Activated CD4-positive, CD25-positive, alpha-beta regulatory T cell treated with anti-CD3 and anti-CD28 coated beads, Interleukin-2, amount 50 U/mL, for 16 hours (primary cell): Measurements from ENCODE around the gene NCAN.

Experiments used
- DNase-seq: peaks from one replicate; pipeline ENCODE4 v3.0.0-alpha.2; 2020; ENCODE audit warnings: low read depth, low spot score

NCAN gene

DNA sequence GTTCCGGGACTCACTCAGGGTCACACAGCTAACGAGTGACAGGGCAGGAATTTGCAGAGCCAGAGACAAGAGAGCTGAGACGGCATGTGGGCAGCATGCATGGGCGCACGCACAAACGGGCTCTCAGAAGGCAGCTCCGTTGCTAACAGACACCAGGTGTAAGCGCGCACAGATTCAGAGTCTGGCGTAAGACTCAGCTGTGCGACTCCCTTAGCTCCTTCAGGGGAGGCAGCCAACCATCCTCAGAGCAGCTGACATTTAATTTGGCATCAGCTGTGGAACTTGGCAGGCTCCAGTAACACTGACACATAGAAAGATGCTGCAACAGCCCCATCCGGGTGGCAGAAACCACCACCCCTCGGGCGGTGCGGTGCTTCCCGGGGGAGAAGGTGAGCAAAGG lies 68.8 kb downstream of the NCAN start:
- no peak for DNase-seq

DNA sequence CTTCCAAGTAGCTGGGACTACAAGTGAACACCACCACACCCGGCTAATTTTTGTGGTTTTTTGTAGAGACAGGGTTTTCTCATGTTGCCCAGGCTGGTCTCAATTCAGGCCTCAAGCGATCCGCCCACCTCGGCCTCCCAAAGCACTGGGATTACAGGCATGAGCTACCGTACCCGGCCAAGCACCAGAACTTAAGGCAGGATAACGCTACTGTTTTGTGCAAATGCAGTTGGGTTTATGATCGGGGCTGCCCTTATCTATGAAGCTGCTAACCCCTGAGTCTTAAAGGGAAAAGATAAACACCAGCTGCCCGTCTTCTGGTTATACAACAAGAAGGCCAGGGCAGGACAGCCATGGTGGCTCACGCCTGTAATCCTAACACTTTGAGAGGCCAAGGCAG lies 73.9 kb downstream of the NCAN start:
- no peak for DNase-seq

- no peak for DNase-seq
Observed at GRCh38 chr19:19292607-19293006, 80.8 kb downstream of the NCAN start.

DNA sequence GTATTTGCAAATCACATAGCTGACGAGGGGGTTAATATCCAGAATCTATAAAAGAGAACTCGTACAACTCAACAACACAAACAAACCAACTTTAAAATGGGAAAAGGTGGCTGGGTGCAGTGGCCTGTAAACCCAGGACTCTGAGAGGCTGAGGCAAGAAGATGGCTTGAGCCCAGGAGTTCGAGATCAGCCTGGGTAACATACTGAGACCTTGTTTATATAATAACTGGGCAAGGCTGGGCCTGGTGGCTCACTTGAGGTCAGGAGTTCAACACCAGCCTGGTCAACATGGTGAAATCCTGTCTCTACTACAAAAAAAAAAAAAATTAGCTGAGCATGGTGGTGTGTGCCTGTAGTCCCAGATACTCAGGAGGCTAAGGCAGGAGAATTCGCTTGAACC lies 83.2 kb downstream of the NCAN start:
- no peak for DNase-seq

DNA sequence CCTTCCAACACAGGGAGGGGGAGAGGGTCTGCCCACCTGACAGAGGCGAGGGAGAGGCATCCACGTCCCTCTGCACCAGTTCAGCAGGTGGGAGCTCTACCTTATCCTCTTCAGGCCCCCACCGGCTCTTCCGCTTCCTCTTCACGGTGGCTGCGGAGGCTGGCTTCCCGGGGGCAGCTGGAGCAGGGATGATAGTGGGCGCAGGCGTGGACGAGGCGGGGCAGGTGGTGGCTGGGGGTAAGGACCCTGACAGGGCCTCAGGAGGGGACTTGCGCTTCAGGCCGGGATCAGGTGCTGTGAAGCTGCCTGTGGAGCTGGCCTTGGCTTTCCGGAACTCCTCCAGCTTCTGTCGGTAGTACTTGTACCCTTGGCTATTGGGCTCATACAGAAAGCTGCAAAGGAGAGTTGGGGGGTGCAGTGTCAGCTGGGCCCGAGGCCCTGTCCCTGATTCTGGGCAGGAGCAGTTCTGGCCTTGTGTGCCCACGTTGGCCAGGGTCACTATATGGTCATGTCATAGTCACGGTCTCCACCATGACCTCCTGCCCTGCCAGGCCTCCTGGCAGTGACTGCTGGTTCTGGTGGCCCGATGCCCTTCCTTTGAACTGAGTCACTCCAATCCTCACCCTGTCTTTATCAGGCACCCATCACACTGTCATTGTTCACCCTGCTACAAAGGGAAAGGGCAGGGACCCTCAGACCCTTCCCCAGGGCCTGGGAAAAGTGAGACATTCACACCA lies 85.4 kb downstream of the NCAN start:
- DNase-seq: no peak

- DNase-seq: no peak
Observed at GRCh38 chr19:19297759-19298158, 86.0 kb downstream of the NCAN start.

GRCh38 chr19:19300613-19301012 lies 88.9 kb downstream of the NCAN start:
- no peak for DNase-seq
